DMS79 treated with DMSO at 0.1 percent for 48 hours (cell line): ENCODE data around the gene AQP1.

ENCODE experiments used
- DNase-seq: peaks from one replicate; lab custom pipeline; 2025; lab: John Stamatoyannopoulos, UW

The AQP1 gene

GRCh38 chr7:30911561-30911969 lies at the start of gene AQP1:
Gene AQP1 (plus strand): TSS chr7:30911853. CDS start chr7:30911910, 57 bp downstream.
- DNase-seq: peak; percentile 24

DNA sequence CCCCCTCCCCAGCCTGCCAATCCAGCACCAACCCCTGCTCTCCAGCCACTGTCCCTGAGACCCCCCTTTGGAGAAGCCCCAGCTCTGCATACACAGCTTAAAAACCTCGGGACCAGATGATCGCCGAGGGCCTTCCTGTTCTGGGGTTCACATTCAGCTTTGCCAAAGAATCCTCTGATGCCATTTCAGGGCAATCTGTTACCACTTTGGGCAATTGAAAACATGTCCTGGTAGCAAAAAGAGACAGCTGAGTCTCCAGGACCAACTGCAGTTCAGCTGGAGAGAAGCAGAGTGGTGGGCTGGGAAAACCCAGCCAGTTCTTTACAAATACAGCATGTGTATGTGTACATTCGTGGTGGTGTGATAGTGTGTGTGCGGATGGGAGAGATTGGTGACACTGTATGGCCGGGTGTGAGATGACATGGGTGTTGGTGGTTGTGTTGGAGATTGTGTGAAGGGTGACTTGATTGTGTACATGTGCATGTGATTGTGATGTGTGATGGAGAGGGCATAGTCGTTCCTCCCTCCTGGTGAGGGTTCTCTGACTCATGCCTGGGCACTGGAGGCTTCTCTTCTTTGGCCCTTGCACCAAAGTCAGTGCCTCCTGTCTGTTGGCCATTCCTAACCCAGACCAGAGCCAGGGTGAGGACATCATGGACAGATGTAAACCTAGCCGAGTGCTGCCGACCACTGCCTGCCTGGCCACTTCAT lies 48.5 kb upstream of the AQP1 start:
- DNase-seq: no peak

GRCh38 chr7:30863706-30864035 lies 48.0 kb upstream of the AQP1 start:
- DNase-seq: peak; percentile 63

DNA sequence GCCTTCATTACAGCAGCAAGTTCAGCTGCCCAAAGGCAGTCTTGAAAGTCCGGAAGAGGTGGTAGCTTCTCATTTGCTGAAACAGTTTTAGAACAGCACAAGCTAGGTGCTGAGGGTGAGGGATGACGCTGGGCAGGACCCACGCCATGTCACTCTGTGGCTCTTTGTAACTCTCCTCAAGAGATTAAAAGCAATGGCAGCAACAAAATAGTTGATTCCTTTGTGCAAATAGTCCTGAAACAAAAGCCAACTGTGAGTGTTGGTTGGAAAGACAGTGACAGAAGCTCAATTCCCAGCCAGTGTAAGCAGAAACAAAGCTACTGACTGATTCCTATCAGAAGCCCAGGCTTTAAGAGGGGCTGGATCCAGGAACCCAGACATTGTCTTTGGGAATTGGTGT lies 47.6 kb upstream of the AQP1 start:
- no peak for DNase-seq

GRCh38 chr7:30865076-30865475 lies 46.6 kb upstream of the AQP1 start:
- DNase-seq: no peak

DNA sequence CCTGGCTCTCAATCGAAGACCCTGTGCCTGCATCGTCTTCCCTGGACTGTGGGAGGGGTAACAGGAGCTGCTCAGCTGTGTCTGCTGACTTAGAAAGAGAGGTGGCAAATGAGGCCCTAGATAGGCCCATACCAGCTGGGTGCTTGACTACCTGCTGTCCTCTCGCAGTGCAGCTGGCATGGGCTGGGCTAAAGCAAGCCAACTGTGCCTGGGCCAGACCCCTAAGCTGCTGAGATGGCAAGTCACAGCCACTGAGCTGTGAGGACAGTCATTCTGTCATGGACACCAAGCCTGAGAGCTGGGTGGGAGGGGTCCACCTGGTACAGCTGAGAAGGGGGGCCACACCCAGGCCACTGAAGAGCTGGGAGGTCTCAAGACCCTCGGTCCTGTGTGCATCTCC lies 45.8 kb upstream of the AQP1 start:
- peak; percentile 18 for DNase-seq

DNA sequence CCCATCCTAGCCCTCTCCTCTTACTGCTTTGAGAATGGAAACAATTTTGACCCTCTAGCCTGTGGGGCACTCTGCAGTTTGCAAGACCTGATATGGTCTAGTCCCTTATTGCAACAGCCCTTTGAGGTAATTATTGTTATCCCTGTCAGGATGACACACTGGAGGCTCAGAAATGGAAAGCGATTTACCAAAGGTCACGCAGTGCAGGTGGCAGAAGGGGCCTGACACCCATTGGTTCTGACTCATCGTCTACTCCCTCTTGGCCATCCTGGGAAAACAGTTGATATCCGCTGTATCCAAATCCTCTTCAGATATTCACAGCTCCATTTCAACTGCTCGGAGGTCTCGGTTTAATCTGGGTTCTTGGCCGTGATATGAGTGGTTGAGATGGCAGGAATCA lies 44.7 kb upstream of the AQP1 start:
- no peak for DNase-seq

DNA sequence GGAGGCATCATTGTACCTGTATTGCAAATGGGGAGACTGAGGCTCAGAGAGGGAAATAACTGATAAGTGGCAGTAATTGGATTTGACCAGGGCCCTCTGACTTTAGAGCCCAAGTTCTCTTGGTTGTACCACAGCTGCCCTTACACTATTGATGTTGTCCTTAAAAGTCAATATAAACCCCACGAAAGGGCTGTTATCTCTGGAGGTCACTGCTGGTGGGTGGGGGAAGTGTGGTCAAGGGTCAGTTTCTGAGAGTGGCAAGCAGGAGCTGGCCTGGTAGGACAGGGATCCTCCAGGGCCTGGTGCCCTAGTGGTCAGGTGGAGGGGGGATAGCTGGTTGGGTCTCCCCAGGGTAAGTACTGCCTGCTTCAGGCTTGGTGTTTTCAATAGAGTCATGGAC lies 44.2 kb upstream of the AQP1 start:
- no peak for DNase-seq

DNA sequence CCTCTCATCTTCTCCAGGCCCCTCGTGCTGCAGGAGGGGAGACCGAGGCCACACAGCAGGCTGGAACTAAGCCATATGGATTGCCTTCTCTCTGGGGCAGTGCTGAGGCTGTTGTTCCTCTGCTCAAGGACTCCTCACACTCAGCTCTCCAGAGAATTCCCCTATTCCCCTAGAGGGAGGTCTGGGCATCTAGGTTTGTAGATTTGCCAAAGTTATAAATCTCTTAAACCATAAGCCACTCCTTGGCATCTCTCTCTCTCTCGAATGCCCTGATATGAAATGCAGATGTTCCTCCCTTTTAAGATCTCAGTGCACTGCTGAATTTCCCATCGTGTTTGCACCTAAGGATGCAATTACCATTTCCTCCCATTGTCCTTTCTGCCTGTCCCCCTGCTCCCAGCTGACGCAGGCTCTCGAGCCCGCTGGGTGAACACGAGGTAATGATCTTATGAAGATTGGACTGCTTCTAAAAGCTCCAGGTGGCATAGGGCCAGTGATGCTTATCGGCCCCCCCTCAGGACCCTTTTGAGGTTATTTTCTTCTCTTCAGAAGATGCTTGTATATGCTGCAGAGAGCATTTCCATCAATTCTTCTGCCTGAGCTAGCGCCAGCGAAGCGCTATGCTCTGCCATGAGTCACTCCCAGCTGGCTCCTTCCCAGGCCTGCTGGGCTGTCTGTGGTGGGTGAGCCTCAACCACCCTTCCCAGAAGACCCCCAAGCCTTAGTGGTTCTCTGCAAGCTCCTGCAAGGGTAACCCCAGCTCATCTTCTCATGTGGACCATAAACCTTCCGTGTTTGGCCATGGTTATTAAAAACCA lies 41.6 kb upstream of the AQP1 start:
- DNase-seq: peak; percentile 88

- no peak for DNase-seq
Measured at GRCh38 chr7:30870821-30871518, 40.7 kb upstream of the AQP1 start.

DNA sequence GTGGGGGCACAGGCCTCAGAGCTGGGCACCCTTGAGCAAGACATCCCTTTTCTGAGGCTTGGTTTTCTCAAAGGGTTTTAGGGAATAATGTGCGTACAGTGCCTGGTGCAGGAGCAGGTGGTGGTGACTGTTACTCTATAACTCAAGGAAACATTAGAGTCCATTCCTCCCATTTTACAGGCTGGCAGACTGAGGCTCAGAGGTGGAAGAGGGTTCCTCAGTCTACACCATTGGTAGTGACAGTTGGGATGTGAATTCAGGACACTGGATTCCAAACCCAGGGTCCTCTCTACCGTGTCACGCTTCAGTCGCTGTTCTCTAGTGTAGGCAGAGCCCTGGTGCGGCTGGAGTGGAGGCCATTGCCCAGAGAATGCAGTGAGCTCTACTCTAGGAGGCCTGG lies 40.0 kb upstream of the AQP1 start:
- no peak for DNase-seq

DNA sequence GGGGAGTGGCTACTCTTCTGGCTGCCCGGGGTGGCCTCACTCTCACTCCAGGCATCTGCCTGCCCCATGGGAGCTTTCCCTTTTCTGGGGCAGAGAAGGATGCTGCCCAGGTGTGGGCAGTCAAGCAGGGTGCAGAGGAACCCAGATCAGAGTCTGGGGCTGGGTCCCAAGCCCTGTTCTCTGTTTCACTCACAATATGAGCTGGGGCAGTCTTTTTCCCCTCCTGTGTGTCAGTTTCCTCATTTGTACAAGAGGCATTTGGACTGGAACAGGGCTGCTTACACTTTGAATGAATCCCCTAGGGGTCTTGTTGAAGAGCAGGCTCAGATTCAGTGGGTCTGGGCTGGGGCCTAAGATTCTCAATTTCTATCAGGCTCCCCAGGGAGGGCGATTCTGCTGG lies 38.4 kb upstream of the AQP1 start:
- no peak for DNase-seq

- no peak for DNase-seq
Measured at GRCh38 chr7:30873656-30874055, 38.0 kb upstream of the AQP1 start.

- no peak for DNase-seq
Measured at GRCh38 chr7:30874656-30875302, 36.9 kb upstream of the AQP1 start.

DNA sequence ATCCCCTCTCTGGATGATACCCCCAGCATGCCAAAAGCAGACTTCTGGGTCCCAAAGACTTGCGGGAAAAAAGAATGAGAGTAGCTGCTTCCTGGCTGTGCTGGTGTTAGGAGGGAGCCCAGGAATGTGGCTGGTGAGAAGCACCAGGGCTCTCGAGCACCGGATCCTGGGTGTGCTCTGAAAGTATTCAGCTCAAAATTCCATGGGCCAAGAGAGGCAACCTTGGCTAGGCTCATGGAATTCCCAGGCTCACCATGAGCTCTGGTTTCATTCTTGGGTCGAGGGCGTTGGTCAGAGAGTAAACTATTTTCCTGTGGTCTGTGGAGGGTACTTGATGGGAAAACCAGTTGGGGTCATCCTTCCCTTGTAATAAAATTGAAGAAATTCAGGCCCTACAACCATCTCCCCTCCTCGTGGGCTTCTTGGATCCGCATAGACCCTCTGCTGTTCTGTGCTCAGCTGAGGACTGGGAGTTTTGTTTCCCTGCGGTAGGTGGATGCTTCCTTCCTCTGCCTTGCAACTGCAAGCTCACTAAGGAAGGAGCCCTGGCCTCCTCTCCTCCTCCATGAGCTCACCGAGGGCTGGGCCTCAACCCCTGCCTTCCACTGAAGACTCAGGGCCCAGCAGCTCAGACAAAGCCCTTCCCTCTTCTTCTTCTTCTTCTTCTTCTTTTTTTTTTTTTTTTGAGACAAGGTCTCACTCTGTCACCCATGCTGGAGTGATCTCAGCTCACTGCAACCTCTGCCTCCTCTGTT lies 34.5 kb upstream of the AQP1 start:
- no peak for DNase-seq

DNA sequence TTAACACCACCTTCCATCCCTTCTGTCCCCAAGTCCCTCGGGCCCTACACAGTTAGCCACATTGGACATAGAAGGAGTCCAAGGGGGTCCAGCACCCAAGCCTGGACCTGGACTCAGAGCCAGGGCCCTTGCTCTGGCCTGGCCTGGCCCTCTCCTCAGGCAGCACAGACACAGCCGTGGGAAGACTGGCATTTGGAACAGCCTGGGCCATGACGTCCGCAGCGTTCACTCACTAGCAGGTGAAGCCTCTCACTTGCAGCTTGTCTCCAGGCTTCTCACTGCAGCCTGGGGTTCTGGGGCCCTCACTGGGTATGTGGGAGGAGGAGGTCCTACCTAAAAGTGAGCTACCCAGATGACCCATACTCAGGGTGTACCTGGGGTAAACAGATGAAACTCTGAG lies 33.7 kb upstream of the AQP1 start:
- no peak for DNase-seq

DNA sequence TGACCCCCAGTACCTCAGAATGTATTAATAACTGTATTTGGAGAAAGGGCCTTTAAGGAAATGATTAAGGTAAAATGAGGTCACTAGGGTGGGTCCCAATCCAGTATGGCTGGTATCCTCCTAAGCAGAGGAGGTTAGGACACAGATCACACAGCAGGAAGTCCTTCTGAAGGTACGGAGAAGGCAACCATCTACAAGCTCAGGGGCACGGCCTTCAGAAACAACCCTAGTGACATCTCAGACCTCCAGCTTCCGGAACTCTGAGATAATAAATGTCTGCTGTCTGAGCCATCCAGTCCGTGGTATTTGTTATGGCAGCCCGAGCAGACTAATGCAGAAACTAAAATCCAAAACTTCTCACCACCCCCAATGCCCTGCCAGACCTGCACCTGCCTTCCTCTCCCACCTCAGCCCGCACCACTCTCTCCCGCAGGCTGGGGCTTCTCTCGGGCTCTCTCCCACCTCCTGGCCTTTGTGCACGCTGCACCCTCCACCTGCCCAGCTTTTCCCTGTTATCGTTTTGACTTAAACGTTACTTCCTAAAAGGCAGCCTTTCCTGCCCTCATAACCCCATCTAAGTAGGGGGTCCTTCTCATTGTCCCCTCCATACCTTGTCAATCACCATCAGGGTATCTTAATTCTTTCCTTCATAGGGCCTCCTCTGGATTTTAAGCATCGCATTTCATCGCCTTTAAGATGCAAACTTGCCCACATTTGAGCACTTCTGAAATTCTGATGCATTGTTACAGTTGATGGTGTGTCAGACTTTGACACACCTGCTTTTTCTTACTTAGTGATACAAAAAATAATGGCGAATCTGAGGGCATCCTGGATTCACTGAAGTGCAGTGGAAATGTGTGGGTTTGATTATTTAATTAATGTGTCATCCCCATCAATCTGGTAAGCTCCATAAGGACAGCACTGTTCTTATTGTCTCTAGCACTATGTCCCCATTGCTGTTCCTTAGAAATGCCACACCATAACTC lies 32.2 kb upstream of the AQP1 start:
- no peak for DNase-seq

DNA sequence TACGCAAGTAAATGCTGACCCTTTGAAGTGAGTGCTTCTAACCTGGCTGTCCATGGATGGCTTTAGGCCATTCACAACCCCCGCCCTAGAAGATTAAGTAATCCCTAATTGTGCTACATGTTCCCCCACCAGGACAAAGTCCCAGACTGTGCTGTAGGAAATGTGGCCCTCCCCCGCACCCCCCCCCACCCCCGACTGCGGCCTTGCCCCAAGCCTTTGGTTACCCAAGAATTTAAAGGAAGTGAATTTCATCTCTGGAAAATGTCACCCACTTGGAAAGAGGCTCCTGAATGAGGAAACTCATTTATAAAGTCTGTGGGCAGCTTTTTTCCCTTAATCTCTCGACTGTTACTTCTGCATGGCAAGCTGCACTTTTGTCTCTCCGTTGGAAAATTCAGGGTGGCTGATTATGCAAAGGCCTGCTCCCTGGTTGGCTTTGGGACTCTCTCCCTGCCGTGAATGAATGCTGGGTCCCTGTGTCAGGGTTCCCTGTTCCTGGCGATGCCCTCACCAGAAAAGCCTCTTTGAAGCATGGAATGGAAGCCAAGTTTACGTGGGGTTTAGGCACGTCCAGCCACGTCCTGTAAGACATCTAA lies 31.4 kb upstream of the AQP1 start:
- DNase-seq: no peak

GRCh38 chr7:30880941-30881340 lies 30.7 kb upstream of the AQP1 start:
- no peak for DNase-seq

DNA sequence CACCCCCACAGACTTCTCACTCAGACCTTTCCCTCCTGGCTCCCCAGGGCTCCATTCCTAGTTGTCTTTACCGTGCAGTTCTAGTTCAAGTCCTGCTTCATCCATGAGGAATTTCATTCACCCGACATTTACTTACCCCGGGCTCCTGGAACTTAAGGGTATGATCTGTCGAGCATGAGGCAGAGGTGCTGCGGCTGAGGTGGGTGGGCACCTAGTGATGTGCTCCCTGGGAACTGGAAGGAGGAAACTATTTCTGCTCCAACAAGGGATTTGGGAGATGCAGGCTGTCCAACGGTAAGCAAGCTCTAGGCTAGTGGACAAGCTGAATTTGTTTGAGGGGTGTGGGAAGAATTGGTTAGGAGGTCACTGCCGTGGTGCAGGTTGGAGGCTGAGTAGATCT lies 30.2 kb upstream of the AQP1 start:
- DNase-seq: no peak
